ENCODE data around the gene SERPINB7.

The SERPINB7 gene

GRCh38 chr18:63843008-63843407 is 67.8 kb downstream of the SERPINB7 start:
- no peaks in the 10 kb centered on the region for H3K27me3 ChIP-seq (ENCODE audit: insufficient read depth, insufficient read length)
- no peaks in the 10 kb centered on the region for H3K36me3 ChIP-seq (ENCODE audit: insufficient read depth, insufficient read length, low read length)

GRCh38 chr18:63844254-63844653 is 69.0 kb downstream of the SERPINB7 start:
- Histone ChIP-seq H3K9me3 (ENCODE audit: insufficient read depth, low read length) (no peaks in the 10 kb centered on the region), H3K27me3 (ENCODE audit: insufficient read depth, insufficient read length) (no peaks in the 10 kb centered on the region), H3K4me1 (ENCODE audit: insufficient read depth, insufficient read length) (no peaks in the 10 kb centered on the region), H3K36me3 (ENCODE audit: insufficient read depth, insufficient read length, low read length) (no peaks in the 10 kb centered on the region), H3K4me3 (ENCODE audit: insufficient read length, low read depth) (no peak overlapping the region), H3K9ac (ENCODE audit: insufficient read length, low read depth) (no peak overlapping the region)
- TF ChIP-seq ZNF274 (IDR thresholded peaks at IDR 0.05; ENCODE audit: low read depth, low read length) = no peak
- DNase-seq (ENCODE audit: low read depth, low spot score) = no peak

More at GRCh38 chr18:63843008-63843407, 67.8 kb downstream of the SERPINB7 start:
- Histone ChIP-seq H3K9me3 (ENCODE audit: insufficient read depth, low read length) (no peaks in the 10 kb centered on the region), H3K9ac (ENCODE audit: insufficient read length, low read depth) (no peak overlapping the region), H3K4me1 (ENCODE audit: insufficient read depth, insufficient read length) (no peaks in the 10 kb centered on the region), H3K4me3 (ENCODE audit: insufficient read length, low read depth) (no peak overlapping the region)
- TF ChIP-seq SUZ12 (IDR thresholded peaks at IDR 0.05; ENCODE audit: extremely low read depth, insufficient read depth, insufficient read length) (no peak), YY1 (IDR thresholded peaks at IDR 0.05; ENCODE audit: insufficient read depth, insufficient read length) (no peak), ZNF274 (IDR thresholded peaks at IDR 0.05; ENCODE audit: low read depth, low read length) (no peak)
- no peak for DNase-seq (ENCODE audit: low read depth, low spot score)

- Histone ChIP-seq H3K36me3 (ENCODE audit: insufficient read depth, insufficient read length, low read length) (no peaks in the 10 kb centered on the region), H3K4me1 (ENCODE audit: insufficient read depth, insufficient read length) (no peaks in the 10 kb centered on the region), H3K9ac (ENCODE audit: insufficient read length, low read depth) (no peak overlapping the region), H3K4me3 (ENCODE audit: insufficient read length, low read depth) (no peak overlapping the region), H3K27me3 (ENCODE audit: insufficient read depth, insufficient read length) (no peaks in the 10 kb centered on the region), H3K9me3 (ENCODE audit: insufficient read depth, low read length) (no peaks in the 10 kb centered on the region)
- TF ChIP-seq ZNF274 (IDR thresholded peaks at IDR 0.05; ENCODE audit: low read depth, low read length) (no peak), YY1 (IDR thresholded peaks at IDR 0.05; ENCODE audit: insufficient read depth, insufficient read length) (no peak), SUZ12 (IDR thresholded peaks at IDR 0.05; ENCODE audit: extremely low read depth, insufficient read depth, insufficient read length) (no peak)
- peak; percentile 35 for DNase-seq (ENCODE audit: low read depth, low spot score)
These were observed 72.9 kb downstream of the SERPINB7 start for GRCh38 chr18:63848159-63848558.

GRCh38 chr18:63850020-63850419 is 74.8 kb downstream of the SERPINB7 start:
- Histone ChIP-seq H3K36me3 (ENCODE audit: insufficient read depth, insufficient read length, low read length) (no peaks in the 10 kb centered on the region), H3K27me3 (ENCODE audit: insufficient read depth, insufficient read length) (no peaks in the 10 kb centered on the region), H3K4me1 (ENCODE audit: insufficient read depth, insufficient read length) (no peaks in the 10 kb centered on the region), H3K9me3 (ENCODE audit: insufficient read depth, low read length) (no peaks in the 10 kb centered on the region), H3K9ac (ENCODE audit: insufficient read length, low read depth) (no peak overlapping the region), H3K4me3 (ENCODE audit: insufficient read length, low read depth) (no peak overlapping the region)
- TF ChIP-seq SUZ12 (IDR thresholded peaks at IDR 0.05; ENCODE audit: extremely low read depth, insufficient read depth, insufficient read length) (no peak), ZNF274 (IDR thresholded peaks at IDR 0.05; ENCODE audit: low read depth, low read length) (no peak), YY1 (IDR thresholded peaks at IDR 0.05; ENCODE audit: insufficient read depth, insufficient read length) (no peak)
- peak; percentile 22 for DNase-seq (ENCODE audit: low read depth, low spot score)

GRCh38 chr18:63850636-63851035 is 75.4 kb downstream of the SERPINB7 start:
- Histone ChIP-seq H3K36me3 (ENCODE audit: insufficient read depth, insufficient read length, low read length) (no peaks in the 10 kb centered on the region), H3K4me1 (ENCODE audit: insufficient read depth, insufficient read length) (no peaks in the 10 kb centered on the region), H3K4me3 (ENCODE audit: insufficient read length, low read depth) (no peak overlapping the region), H3K9ac (ENCODE audit: insufficient read length, low read depth) (no peak overlapping the region), H3K27me3 (ENCODE audit: insufficient read depth, insufficient read length) (no peaks in the 10 kb centered on the region), H3K9me3 (ENCODE audit: insufficient read depth, low read length) (no peaks in the 10 kb centered on the region)
- DNase-seq (ENCODE audit: low read depth, low spot score) = no peak
- TF ChIP-seq ZNF274 (IDR thresholded peaks at IDR 0.05; ENCODE audit: low read depth, low read length) (no peak), YY1 (IDR thresholded peaks at IDR 0.05; ENCODE audit: insufficient read depth, insufficient read length) (no peak)

Data from NT2/D1 (cell line).